Measurements from ENCODE around the gene DHX34. TPM values are rescaled to one million over a fixed set of nuclear protein-coding genes. Genes with fewer than 3 reads are reported as not detected.

Gene DHX34
- total RNA-seq, 1 experiment from 2014 or later: 38.2 TPM

- Histone ChIP-seq H4K20me1 (ENCODE audit: control insufficient read depth, insufficient read depth, insufficient read length) (no peaks in the 10 kb centered on the region), H3K56ac (ENCODE audit: insufficient read length, low read depth, low read length) (no peak overlapping the region), H4K91ac (ENCODE audit: insufficient read length, low read depth, low read length) (no peak overlapping the region), H3K14ac (ENCODE audit: insufficient read depth, low read length) (no peak overlapping the region), H3K4me2 (ENCODE audit: insufficient read depth, insufficient read length, low read length) (no peak overlapping the region), H2BK20ac (ENCODE audit: low read depth, low read length, poor library complexity, severe bottlenecking) (no peak overlapping the region), H4K8ac (replicated peaks; ENCODE audit: insufficient read length, low read depth, low read length) (no peak overlapping the region), H3K23me2 (ENCODE audit: insufficient read length, low read depth, low read length, poor library complexity, severe bottlenecking) (no peaks in the 10 kb centered on the region), H2AFZ (ENCODE audit: low read length) (no peak overlapping the region), H2BK5ac (ENCODE audit: insufficient read length, low read length) (no peak overlapping the region), H4K5ac (ENCODE audit: insufficient read length, low read depth, low read length) (no peak overlapping the region), H3K18ac (ENCODE audit: insufficient read length, low read depth, low read length) (no peak overlapping the region), H2BK120ac (ENCODE audit: low read depth, low read length, poor library complexity, severe bottlenecking) (no peak overlapping the region), H3K23ac (ENCODE audit: insufficient read length, low read depth, low read length) (no peak overlapping the region), H3K27me3 (ENCODE audit: insufficient read depth, low read length) (no peaks in the 10 kb centered on the region), H3K4ac (ENCODE audit: low read depth, low read length) (no peak overlapping the region), H3K79me1 (ENCODE audit: insufficient read depth, low read depth, low read length, poor library complexity, severe bottlenecking) (no peaks in the 10 kb centered on the region), H2AK5ac (ENCODE audit: insufficient read length, low read length) (no peak overlapping the region), H3K79me2 (ENCODE audit: insufficient read depth, low read length) (no peaks in the 10 kb centered on the region), H3T11ph (ENCODE audit: low read length) (no peak overlapping the region), H3K9ac (ENCODE audit: extremely low read depth, insufficient read length, low read length) (no peak overlapping the region), H3K27ac (ENCODE audit: insufficient read length, low read depth, low read length) (no peak overlapping the region), H2BK15ac (ENCODE audit: low read depth, low read length) (no peak overlapping the region), H3K9me3 (ENCODE audit: control insufficient read depth, low read depth, low read length) (no peaks in the 10 kb centered on the region), H2BK12ac (ENCODE audit: insufficient read length, low read depth, low read length) (no peak overlapping the region), H3K4me1 (ENCODE audit: insufficient read depth, low read length) (no peaks in the 10 kb centered on the region)
- no peak for TF ChIP-seq CTCF (conservative IDR thresholded peaks at IDR 0.05)
- WGBS (ENCODE audit: extremely low coverage, insufficient read length, low lambda C conversion rate): no CpG with 5 or more reads among the region's 9 CpGs
- H3K4me3 Mint-ChIP-seq: no peak overlapping the region
- no peaks in the 10 kb centered on the region for H3K27me3 Mint-ChIP-seq (ENCODE audit: low read depth)
- peaks cover 36 to 79% (median 55%) of the 10 kb centered on the region in 3 experiments; a peak in 6 of 7 replicates for H3K36me3 Mint-ChIP-seq (ENCODE audit: insufficient read depth in 1 of 3, low read depth in 3 of 3)
- no peak overlapping the region for H3K27ac Mint-ChIP-seq
- no peaks in the 10 kb centered on the region for H3K9me3 Mint-ChIP-seq
- DNase-seq: no peak
- no peaks in the 10 kb centered on the region for H3K4me1 Mint-ChIP-seq
Observed at GRCh38 chr19:47371261-47371660, 22.1 kb downstream of the DHX34 start.
